H9 (cell line): ENCODE results near the gene HSPA1L. TPM values are rescaled to one million over a fixed set of nuclear protein-coding genes. Genes with fewer than 3 reads are reported as not detected.
A peak's percentile ranks its signal among the peaks of the same experiment; 100 is the strongest.

Experiments
- DNase-seq: peaks from one replicate; pipeline ENCODE4 v3.0.0-alpha.2; 2017
- H2AFZ ChIP-seq: one replicate; pipeline ENCODE4 v1.6.1; 2013; ENCODE audit warnings: mild to moderate bottlenecking, low read length, control low read depth, moderate library complexity
- H2AK5ac ChIP-seq: 2 replicates; pipeline ENCODE4 v1.6.1; 2013; ENCODE audit warnings: low read length, control low read depth, mixed read lengths; ENCODE audit not compliant: insufficient read length
- H2BK120ac ChIP-seq: one replicate; pipeline ENCODE4 v1.6.1; 2013; ENCODE audit warnings: low read depth, mild to moderate bottlenecking, low read length, control low read depth, inconsistent platforms; ENCODE audit not compliant: poor library complexity, severe bottlenecking
- H2BK12ac ChIP-seq: 2 replicates; pipeline ENCODE4 v1.6.1; 2013; ENCODE audit warnings: low read length, control low read depth, mixed read lengths, low read depth; ENCODE audit not compliant: insufficient read length
- H2BK15ac ChIP-seq: 2 replicates; pipeline ENCODE4 v1.6.1; 2013; ENCODE audit warnings: low read depth, low read length, control low read depth
- H2BK20ac ChIP-seq: one replicate; pipeline ENCODE4 v1.6.1; 2013; ENCODE audit warnings: low read depth, mild to moderate bottlenecking, low read length, control low read depth, inconsistent platforms; ENCODE audit not compliant: poor library complexity, severe bottlenecking
- H2BK5ac ChIP-seq: 2 replicates; pipeline ENCODE4 v1.6.1; 2013; ENCODE audit warnings: low read length, control low read depth, mixed read lengths; ENCODE audit not compliant: insufficient read length
- H3K14ac ChIP-seq: 2 replicates; pipeline ENCODE4 v1.6.1; 2013; ENCODE audit warnings: low read length, control low read depth; ENCODE audit not compliant: insufficient read depth
- H3K18ac ChIP-seq: 2 replicates; pipeline ENCODE4 v1.6.1; 2013; ENCODE audit warnings: low read depth, mild to moderate bottlenecking, mixed read lengths, low read length, control low read depth; ENCODE audit not compliant: insufficient read length
- H3K23ac ChIP-seq: 2 replicates; pipeline ENCODE4 v1.6.1; 2013; ENCODE audit warnings: low read length, control low read depth, mixed read lengths, low read depth; ENCODE audit not compliant: insufficient read length
- H3K23me2 ChIP-seq: 2 replicates; pipeline ENCODE4 v1.6.1; 2013; ENCODE audit warnings: low read depth, mild to moderate bottlenecking, mixed read lengths, low read length, control low read depth; ENCODE audit not compliant: insufficient read length, poor library complexity, severe bottlenecking
- H3K27ac ChIP-seq: 2 replicates; pipeline ENCODE4 v1.5.1; 2013; ENCODE audit warnings: low read length, control low read depth, mixed read lengths, low read depth; ENCODE audit not compliant: insufficient read length
- H3K27me3 ChIP-seq: 2 replicates; pipeline ENCODE4 v1.6.1; 2013; ENCODE audit warnings: low read length, control low read depth, inconsistent platforms; ENCODE audit not compliant: insufficient read depth
- H3K4ac ChIP-seq: 2 replicates; pipeline ENCODE4 v1.6.1; 2013; ENCODE audit warnings: low read depth, mild to moderate bottlenecking, control low read depth, inconsistent platforms, low read length, moderate library complexity
- H3K4me1 ChIP-seq: 2 replicates; pipeline ENCODE4 v1.6.1; 2013; ENCODE audit warnings: low read length, control low read depth, inconsistent platforms; ENCODE audit not compliant: insufficient read depth
- H3K4me2 ChIP-seq: 2 replicates; pipeline ENCODE4 v1.6.1; 2013; ENCODE audit warnings: low read length, control low read depth, mixed read lengths; ENCODE audit not compliant: insufficient read length, insufficient read depth
- H3K56ac ChIP-seq: 2 replicates; pipeline ENCODE4 v1.6.1; 2013; ENCODE audit warnings: low read depth, mild to moderate bottlenecking, mixed read lengths, low read length, control low read depth; ENCODE audit not compliant: insufficient read length
- H3K79me1 ChIP-seq: 2 replicates; pipeline ENCODE4 v1.6.1; 2013; ENCODE audit warnings: low read depth, mild to moderate bottlenecking, moderate library complexity, low read length, control low read depth, inconsistent platforms; ENCODE audit not compliant: insufficient read depth, poor library complexity, severe bottlenecking
- H3K79me2 ChIP-seq: 2 replicates; pipeline ENCODE4 v1.6.1; 2013; ENCODE audit warnings: low read length, control low read depth, inconsistent platforms; ENCODE audit not compliant: insufficient read depth
- H3K9ac ChIP-seq: 2 replicates; pipeline ENCODE4 v1.6.1; 2013; ENCODE audit warnings: low read length, control low read depth, mixed read lengths; ENCODE audit not compliant: insufficient read length; ENCODE audit errors: extremely low read depth
- H3K9me3 ChIP-seq: one replicate; pipeline ENCODE4 v1.6.1; 2013; ENCODE audit warnings: low read depth, low read length, inconsistent platforms; ENCODE audit not compliant: control insufficient read depth
- H3T11ph ChIP-seq: one replicate; pipeline ENCODE4 v1.6.1; 2013; ENCODE audit warnings: mild to moderate bottlenecking, low read length, control low read depth, inconsistent platforms
- H4K20me1 ChIP-seq: one replicate; pipeline ENCODE4 v1.6.1; 2013; ENCODE audit not compliant: control insufficient read depth, insufficient read length, insufficient read depth
- H4K5ac ChIP-seq: 2 replicates; pipeline ENCODE4 v1.6.1; 2013; ENCODE audit warnings: low read depth, mild to moderate bottlenecking, mixed read lengths, low read length, control low read depth; ENCODE audit not compliant: insufficient read length
- H4K8ac ChIP-seq: replicated peaks from 2 replicates; pipeline ENCODE4 v1.6.1; 2013; ENCODE audit warnings: low read length, control low read depth, mixed read lengths, low read depth; ENCODE audit not compliant: insufficient read length
- H4K91ac ChIP-seq: 2 replicates; pipeline ENCODE4 v1.6.1; 2013; ENCODE audit warnings: low read depth, mild to moderate bottlenecking, moderate library complexity, mixed read lengths, low read length, control low read depth; ENCODE audit not compliant: insufficient read length
- H3K27ac Mint-ChIP-seq, 3 experiments: 2 replicates in 2 of 3; 3 replicates in 1 of 3; pipeline ENCODE4 v1.8.0; 2020 to 2021; ENCODE audit warnings: mixed read lengths in 3 of 3, mild to moderate bottlenecking in 1 of 3, moderate library complexity in 1 of 3
- H3K27me3 Mint-ChIP-seq: 2 replicates; pipeline ENCODE4 v1.8.0; 2021; ENCODE audit warnings: low read depth, mild to moderate bottlenecking, moderate library complexity, mixed read lengths
- H3K36me3 Mint-ChIP-seq, 3 experiments: 2 replicates in 2 of 3; 3 replicates in 1 of 3; pipeline ENCODE4 v1.8.0; 2020 to 2021; ENCODE audit warnings: low read depth in 3 of 3, mixed read lengths in 3 of 3; ENCODE audit not compliant: insufficient read depth in 1 of 3
- H3K4me1 Mint-ChIP-seq, 2 experiments: 2 replicates each; pipeline ENCODE4 v1.8.0; 2020; ENCODE audit warnings: mixed read lengths in 2 of 2
- H3K4me3 Mint-ChIP-seq, 2 experiments: 2 replicates in 1 of 2; 3 replicates in 1 of 2; pipeline ENCODE4 v1.8.0; 2020 to 2021; ENCODE audit warnings: mild to moderate bottlenecking in 2 of 2, mixed read lengths in 2 of 2, moderate library complexity in 1 of 2
- H3K9me3 Mint-ChIP-seq, 2 experiments: 2 replicates in 1 of 2; 3 replicates in 1 of 2; pipeline ENCODE4 v1.8.0; 2020; ENCODE audit warnings: mild to moderate bottlenecking in 2 of 2, mixed read lengths in 2 of 2, moderate library complexity in 1 of 2
- CTCF ChIP-seq: fragments of 200-600 bp; sonication (generic); conservative IDR thresholded peaks from 3 replicates; pipeline ENCODE4 v1.8.0; 2021; ENCODE audit warnings: antibody characterized with exemption, mild to moderate bottlenecking
- WGBS: extraction: QIAGEN DNeasy Blood & Tissue Kit; methylation state at CpG from one replicate; pipeline ENCODE4 v1.1.7; 2013; ENCODE audit warnings: missing lambda C conversion rate, low lambda C conversion rate, mixed read lengths; ENCODE audit not compliant: insufficient read length; ENCODE audit errors: extremely low coverage; 5-methylcytosine and 5-hydroxymethylcytosine counted together
- total RNA-seq: library from RNA; stranded (reverse); gene quantifications from 2 replicates; pipeline ENCODE4 v1.2.1, GENCODE V29; 2021

Gene HSPA1L
- total RNA-seq, 1 experiment from 2014 or later: 2.5 TPM

- H3K27me3 Mint-ChIP-seq: no peaks in the 10 kb centered on the region
- H3K9me3 ChIP-seq: no peaks in the 10 kb centered on the region
- H3K23me2 ChIP-seq: no peaks in the 10 kb centered on the region
- H3T11ph ChIP-seq: no peak overlapping the region
- no peak overlapping the region for H3K4me3 Mint-ChIP-seq
- no peak overlapping the region for H3K9ac ChIP-seq
- no peak overlapping the region for H2AK5ac ChIP-seq
- H3K4me2 ChIP-seq: no peak overlapping the region
- no peaks in the 10 kb centered on the region for H3K79me1 ChIP-seq
- H3K27ac ChIP-seq: no peak overlapping the region
- no peak overlapping the region for H2BK20ac ChIP-seq
- H3K4ac ChIP-seq: no peak overlapping the region
- no peaks in the 10 kb centered on the region for H3K9me3 Mint-ChIP-seq
- DNase-seq: no peak
- H4K5ac ChIP-seq: no peak overlapping the region
- no peak overlapping the region for H3K14ac ChIP-seq
- no peak overlapping the region for H3K23ac ChIP-seq
- no peaks in the 10 kb centered on the region for H3K27me3 ChIP-seq
- no peak overlapping the region for H3K18ac ChIP-seq
- H4K20me1 ChIP-seq: peaks cover 3% of the 10 kb centered on the region
- no peak overlapping the region for H2BK15ac ChIP-seq
- H4K91ac ChIP-seq: no peak overlapping the region
- no peaks in the 10 kb centered on the region for H3K4me1 ChIP-seq
- no peak overlapping the region for H2BK120ac ChIP-seq
- H2BK12ac ChIP-seq: no peak overlapping the region
- no peak overlapping the region for H3K56ac ChIP-seq
- TF ChIP-seq CTCF: no peak
- no CpG with 5 or more reads among the region's 11 CpGs for WGBS
- no peaks in the 10 kb centered on the region for H3K79me2 ChIP-seq
- H2AFZ ChIP-seq: no peak overlapping the region
- H3K36me3 Mint-ChIP-seq: peaks cover 39 to 71% (median 62%) of the 10 kb centered on the region in 3 experiments
- no peak overlapping the region for H4K8ac ChIP-seq
- no peaks in the 10 kb centered on the region for H3K4me1 Mint-ChIP-seq
- H3K27ac Mint-ChIP-seq: peak overlapping the region in 1 of 3 experiments; percentile 80; a peak in 1 of 7 replicates
- H2BK5ac ChIP-seq: no peak overlapping the region
Observed at GRCh38 chr6:31785475-31785874, 29.6 kb downstream of the HSPA1L start.
